PC-9 (cell line): ENCODE measurements around the gene YPEL2. TPM values are rescaled to one million over a fixed set of nuclear protein-coding genes. Genes with fewer than 3 reads are reported as not detected.

ENCODE experiments used
- BruUV-seq: library from RNA; stranded (reverse); fragments of 400-500 nt; replicated peaks from 2 replicates; lab custom pipeline; 2021; lab: Mats Ljungman, UMichigan
- CTCF ChIA-PET: fragments of 300-600 bp; sonication (Branson Sonifier 250); formaldehyde crosslinking; loops from one replicate; lab custom pipeline; 2022; ENCODE audit warnings: antibody characterized with exemption; lab: Charles Lee
- POLR2A ChIA-PET: fragments of 300-600 bp; sonication (Branson Sonifier 250); formaldehyde crosslinking; loops from one replicate; lab custom pipeline; 2022; ENCODE audit warnings: antibody characterized with exemption; ENCODE audit not compliant: unreplicated experiment; lab: Charles Lee
- DNase-seq, 2 experiments: peaks; one replicate each; pipeline versions ENCODE4 v3.0.0 to v3.0.0-alpha.2; 2015 to 2022; ENCODE audit warnings: mixed read lengths in 1 of 2
- H2AFZ ChIP-seq: fragments of 200-600 bp; sonication (generic); 2 replicates; pipeline ENCODE4 v1.8.1; 2017; ENCODE audit warnings: antibody characterized with exemption
- H3F3A ChIP-seq: fragments of 200-600 bp; sonication (generic); 2 replicates; pipeline ENCODE4 v1.8.1; 2017; ENCODE audit warnings: antibody characterized with exemption, mild to moderate bottlenecking, low read depth; ENCODE audit not compliant: insufficient read depth
- H3K27ac ChIP-seq: fragments of 200-600 bp; sonication (generic); 2 replicates; pipeline ENCODE4 v1.6.1; 2016; ENCODE audit warnings: mixed run types
- H3K27me3 ChIP-seq: fragments of 200-600 bp; sonication (generic); 2 replicates; pipeline ENCODE4 v1.6.1; 2016; ENCODE audit warnings: low read depth, mixed run types; ENCODE audit not compliant: insufficient read depth
- H3K36me3 ChIP-seq: fragments of 200-600 bp; sonication (generic); 2 replicates; pipeline ENCODE4 v1.6.1; 2016; ENCODE audit warnings: low read depth, mixed run types
- H3K4me1 ChIP-seq: fragments of 200-600 bp; sonication (generic); replicated peaks from 2 replicates; pipeline ENCODE4 v1.6.1; 2016; ENCODE audit warnings: mixed run types; ENCODE audit not compliant: insufficient read depth
- H3K4me2 ChIP-seq: fragments of 200-600 bp; sonication (generic); 2 replicates; pipeline ENCODE4 v1.6.1; 2017; ENCODE audit warnings: mixed run types
- H3K4me3 ChIP-seq: fragments of 200-600 bp; sonication (generic); 2 replicates; pipeline ENCODE4 v1.6.1; 2016; ENCODE audit warnings: mixed run types
- H3K79me2 ChIP-seq: fragments of 200-600 bp; sonication (generic); 2 replicates; pipeline ENCODE4 v1.6.1; 2017; ENCODE audit warnings: low read depth, mixed run types
- H3K9me2 ChIP-seq: fragments of 200-600 bp; sonication (generic); 2 replicates; pipeline ENCODE4 v1.8.1; 2017; ENCODE audit warnings: mild to moderate bottlenecking; ENCODE audit not compliant: insufficient read depth
- H3K9me3 ChIP-seq: fragments of 200-600 bp; sonication (generic); 2 replicates; pipeline ENCODE4 v1.8.1; 2016; ENCODE audit warnings: low read depth; ENCODE audit not compliant: insufficient read depth
- H4K20me1 ChIP-seq: fragments of 200-600 bp; sonication (generic); 2 replicates; pipeline ENCODE4 v1.8.1; 2017; ENCODE audit not compliant: insufficient read depth
- EZH2 ChIP-seq: fragments of 200-600 bp; sonication (generic); IDR thresholded peaks from 2 replicates; pipeline ENCODE4 v1.8.0; 2017; ENCODE audit warnings: antibody characterized with exemption, low read depth
- intact Hi-C: fragments of 100-400 bp; cut with micrococcal nuclease; formaldehyde crosslinking; loops from one replicate; pipeline ENCODE4 v1.10.0; 2022; ENCODE audit not compliant: unreplicated experiment
- total RNA-seq: library from RNA; stranded (reverse); gene quantifications from 2 replicates; pipeline ENCODE4 v1.2.3, GENCODE V29; 2021
- TF ChIP-seq, protein P1 (sequence below): fragments of 200-600 bp; sonication (generic); conservative IDR thresholded peaks from 2 replicates; pipeline ENCODE4 v1.6.1; 2017; ENCODE audit warnings: mixed run types, antibody characterized with exemption, mild to moderate bottlenecking, moderate library complexity

The YPEL2 gene
- total RNA-seq, 1 experiment from 2014 or later: 12.9 TPM

DNA sequence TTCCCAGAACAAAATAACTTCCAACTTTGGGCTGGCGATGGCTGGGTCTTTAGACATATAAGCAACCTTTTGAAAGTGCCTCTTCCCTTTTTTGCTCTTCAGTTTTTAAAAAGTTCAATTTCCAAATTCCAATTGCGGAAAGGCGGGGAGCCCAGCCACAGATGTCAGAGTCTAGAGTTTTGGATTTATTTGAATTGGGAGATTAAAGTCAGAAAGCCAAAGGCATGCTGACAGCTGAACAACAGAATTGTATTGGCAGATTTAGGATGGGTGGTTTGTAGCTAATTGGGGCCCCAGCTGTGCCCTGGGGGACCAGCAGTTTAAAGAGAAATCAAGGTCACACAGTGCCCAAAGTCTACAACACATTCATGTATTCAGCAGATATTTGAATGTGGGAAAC is 10.5 kb downstream of the YPEL2 start:
- Histone ChIP-seq H3K36me3 (no peaks in the 10 kb centered on the region), H3K4me2 (no peak overlapping the region), H3K9me3 (no peaks in the 10 kb centered on the region), H2AFZ (no peak overlapping the region), H4K20me1 (no peaks in the 10 kb centered on the region), H3K4me3 (no peak overlapping the region), H3K79me2 (no peaks in the 10 kb centered on the region), H3K27me3 (no peaks in the 10 kb centered on the region), H3K9me2 (no peaks in the 10 kb centered on the region), H3K4me1 (no peaks in the 10 kb centered on the region), H3K27ac (no peak overlapping the region), H3F3A (no peaks in the 10 kb centered on the region)
- DNase-seq: no peak
- ChIA-PET POLR2A (no interaction called here), CTCF (no interaction called here)
- BruUV-seq: no TSS peak
- no peak for TF ChIP-seq EZH2
- TF ChIP-seq, protein P1, sequence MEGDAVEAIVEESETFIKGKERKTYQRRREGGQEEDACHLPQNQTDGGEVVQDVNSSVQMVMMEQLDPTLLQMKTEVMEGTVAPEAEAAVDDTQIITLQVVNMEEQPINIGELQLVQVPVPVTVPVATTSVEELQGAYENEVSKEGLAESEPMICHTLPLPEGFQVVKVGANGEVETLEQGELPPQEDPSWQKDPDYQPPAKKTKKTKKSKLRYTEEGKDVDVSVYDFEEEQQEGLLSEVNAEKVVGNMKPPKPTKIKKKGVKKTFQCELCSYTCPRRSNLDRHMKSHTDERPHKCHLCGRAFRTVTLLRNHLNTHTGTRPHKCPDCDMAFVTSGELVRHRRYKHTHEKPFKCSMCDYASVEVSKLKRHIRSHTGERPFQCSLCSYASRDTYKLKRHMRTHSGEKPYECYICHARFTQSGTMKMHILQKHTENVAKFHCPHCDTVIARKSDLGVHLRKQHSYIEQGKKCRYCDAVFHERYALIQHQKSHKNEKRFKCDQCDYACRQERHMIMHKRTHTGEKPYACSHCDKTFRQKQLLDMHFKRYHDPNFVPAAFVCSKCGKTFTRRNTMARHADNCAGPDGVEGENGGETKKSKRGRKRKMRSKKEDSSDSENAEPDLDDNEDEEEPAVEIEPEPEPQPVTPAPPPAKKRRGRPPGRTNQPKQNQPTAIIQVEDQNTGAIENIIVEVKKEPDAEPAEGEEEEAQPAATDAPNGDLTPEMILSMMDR: no peak
- intact Hi-C loops: no loop called here

DNA sequence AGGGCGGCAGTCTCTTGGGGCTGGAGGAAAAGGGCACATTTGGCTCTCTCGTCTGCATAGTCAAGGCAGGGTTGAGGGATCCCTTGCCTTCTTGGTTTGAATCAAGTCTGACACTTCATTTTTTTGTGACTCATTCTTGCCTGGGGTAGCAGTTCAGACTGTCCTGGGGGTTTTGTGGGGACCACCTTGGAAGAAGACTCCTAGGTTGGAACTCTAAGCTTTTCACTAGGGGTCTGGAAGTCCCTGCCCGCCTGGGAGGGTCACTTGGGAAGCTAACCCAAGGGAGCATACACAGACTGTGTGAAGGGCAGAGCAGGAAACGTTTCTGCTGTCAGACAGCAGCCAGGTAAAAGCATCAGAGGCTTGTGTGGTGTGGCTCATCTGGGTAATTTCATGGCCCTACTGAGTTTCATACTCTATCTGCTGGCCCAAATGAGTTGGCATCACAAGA is 11.3 kb downstream of the YPEL2 start:
- TF ChIP-seq, protein P1: no peak
- no peak overlapping the region for H2AFZ ChIP-seq
- no peak overlapping the region for H3K27ac ChIP-seq
- intact Hi-C loops: no loop called here
- no TSS peak for BruUV-seq
- ChIA-PET CTCF (no interaction called here), POLR2A (no interaction called here)
- H3K4me3 ChIP-seq: no peak overlapping the region
- H3K27me3 ChIP-seq: no peaks in the 10 kb centered on the region
- peaks cover 6% of the 10 kb centered on the region for H3K4me1 ChIP-seq
- no peaks in the 10 kb centered on the region for H3K36me3 ChIP-seq
- H3K9me2 ChIP-seq: no peaks in the 10 kb centered on the region
- no peak overlapping the region for H3K4me2 ChIP-seq
- no peaks in the 10 kb centered on the region for H3K79me2 ChIP-seq
- no peaks in the 10 kb centered on the region for H4K20me1 ChIP-seq
- H3F3A ChIP-seq: 0 out of 2 replicates have a peak, but pooled peaks cover 5% of the 10 kb centered on the region
- H3K9me3 ChIP-seq: no peaks in the 10 kb centered on the region
- DNase-seq: no peak

DNA sequence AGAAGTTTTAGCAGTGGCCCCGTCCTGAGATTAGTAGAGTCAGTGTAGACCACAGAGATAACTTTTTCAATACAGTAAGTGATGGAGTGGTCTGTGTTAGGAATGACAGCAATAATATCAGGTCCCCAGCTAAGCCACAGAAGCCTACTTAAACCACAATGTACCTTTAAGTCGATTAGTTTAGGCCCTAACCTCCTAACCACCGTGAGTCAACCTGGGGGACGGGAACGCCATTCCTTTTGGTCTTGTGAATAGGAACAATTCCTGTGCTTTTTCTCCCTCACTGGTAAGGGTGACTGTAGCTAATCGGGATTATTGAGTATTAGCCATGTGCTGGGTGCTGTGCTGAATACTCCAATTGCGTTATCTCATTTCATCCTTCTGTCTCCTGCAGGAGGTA is 14.0 kb downstream of the YPEL2 start:
- Histone ChIP-seq H3K4me3 (no peak overlapping the region), H4K20me1 (no peaks in the 10 kb centered on the region)
- BruUV-seq: no TSS peak

More for the DNA sequence above, 14.0 kb downstream of the YPEL2 start:
- DNase-seq: no peak
- Histone ChIP-seq H3K27me3 (no peaks in the 10 kb centered on the region), H3K4me1 (peaks cover 15% of the 10 kb centered on the region), H3K9me3 (no peaks in the 10 kb centered on the region), H3K9me2 (no peaks in the 10 kb centered on the region), H3K4me2 (no peak overlapping the region), H3K36me3 (no peaks in the 10 kb centered on the region), H3F3A (0 out of 2 replicates have a peak, but pooled peaks cover 14% of the 10 kb centered on the region), H3K27ac (no peak overlapping the region), H3K79me2 (no peaks in the 10 kb centered on the region), H2AFZ (no peak overlapping the region)
- intact Hi-C loops: no loop called here
- POLR2A ChIA-PET: no interaction called here
- CTCF ChIA-PET: no interaction called here
- TF ChIP-seq, protein P1: no peak
- TF ChIP-seq EZH2: no peak
